K562 treated with DMSO at 1 percent for 48 hours (cell line): ENCODE results near the gene RFC1. TPM values are rescaled to one million over a fixed set of nuclear protein-coding genes. Genes with fewer than 3 reads are reported as not detected.

Source experiments
- total RNA-seq: library from RNA; unstranded; fragments of 300-600 nt; gene quantifications from 2 replicates; pipeline ENCODE4 v1.2.3, GENCODE V29; 2022; ENCODE audit warnings: low replicate concordance; ENCODE audit errors: extremely low read depth

The RFC1 gene, protein sequence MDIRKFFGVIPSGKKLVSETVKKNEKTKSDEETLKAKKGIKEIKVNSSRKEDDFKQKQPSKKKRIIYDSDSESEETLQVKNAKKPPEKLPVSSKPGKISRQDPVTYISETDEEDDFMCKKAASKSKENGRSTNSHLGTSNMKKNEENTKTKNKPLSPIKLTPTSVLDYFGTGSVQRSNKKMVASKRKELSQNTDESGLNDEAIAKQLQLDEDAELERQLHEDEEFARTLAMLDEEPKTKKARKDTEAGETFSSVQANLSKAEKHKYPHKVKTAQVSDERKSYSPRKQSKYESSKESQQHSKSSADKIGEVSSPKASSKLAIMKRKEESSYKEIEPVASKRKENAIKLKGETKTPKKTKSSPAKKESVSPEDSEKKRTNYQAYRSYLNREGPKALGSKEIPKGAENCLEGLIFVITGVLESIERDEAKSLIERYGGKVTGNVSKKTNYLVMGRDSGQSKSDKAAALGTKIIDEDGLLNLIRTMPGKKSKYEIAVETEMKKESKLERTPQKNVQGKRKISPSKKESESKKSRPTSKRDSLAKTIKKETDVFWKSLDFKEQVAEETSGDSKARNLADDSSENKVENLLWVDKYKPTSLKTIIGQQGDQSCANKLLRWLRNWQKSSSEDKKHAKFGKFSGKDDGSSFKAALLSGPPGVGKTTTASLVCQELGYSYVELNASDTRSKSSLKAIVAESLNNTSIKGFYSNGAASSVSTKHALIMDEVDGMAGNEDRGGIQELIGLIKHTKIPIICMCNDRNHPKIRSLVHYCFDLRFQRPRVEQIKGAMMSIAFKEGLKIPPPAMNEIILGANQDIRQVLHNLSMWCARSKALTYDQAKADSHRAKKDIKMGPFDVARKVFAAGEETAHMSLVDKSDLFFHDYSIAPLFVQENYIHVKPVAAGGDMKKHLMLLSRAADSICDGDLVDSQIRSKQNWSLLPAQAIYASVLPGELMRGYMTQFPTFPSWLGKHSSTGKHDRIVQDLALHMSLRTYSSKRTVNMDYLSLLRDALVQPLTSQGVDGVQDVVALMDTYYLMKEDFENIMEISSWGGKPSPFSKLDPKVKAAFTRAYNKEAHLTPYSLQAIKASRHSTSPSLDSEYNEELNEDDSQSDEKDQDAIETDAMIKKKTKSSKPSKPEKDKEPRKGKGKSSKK
- not detected in 2 replicates for total RNA-seq

DNA sequence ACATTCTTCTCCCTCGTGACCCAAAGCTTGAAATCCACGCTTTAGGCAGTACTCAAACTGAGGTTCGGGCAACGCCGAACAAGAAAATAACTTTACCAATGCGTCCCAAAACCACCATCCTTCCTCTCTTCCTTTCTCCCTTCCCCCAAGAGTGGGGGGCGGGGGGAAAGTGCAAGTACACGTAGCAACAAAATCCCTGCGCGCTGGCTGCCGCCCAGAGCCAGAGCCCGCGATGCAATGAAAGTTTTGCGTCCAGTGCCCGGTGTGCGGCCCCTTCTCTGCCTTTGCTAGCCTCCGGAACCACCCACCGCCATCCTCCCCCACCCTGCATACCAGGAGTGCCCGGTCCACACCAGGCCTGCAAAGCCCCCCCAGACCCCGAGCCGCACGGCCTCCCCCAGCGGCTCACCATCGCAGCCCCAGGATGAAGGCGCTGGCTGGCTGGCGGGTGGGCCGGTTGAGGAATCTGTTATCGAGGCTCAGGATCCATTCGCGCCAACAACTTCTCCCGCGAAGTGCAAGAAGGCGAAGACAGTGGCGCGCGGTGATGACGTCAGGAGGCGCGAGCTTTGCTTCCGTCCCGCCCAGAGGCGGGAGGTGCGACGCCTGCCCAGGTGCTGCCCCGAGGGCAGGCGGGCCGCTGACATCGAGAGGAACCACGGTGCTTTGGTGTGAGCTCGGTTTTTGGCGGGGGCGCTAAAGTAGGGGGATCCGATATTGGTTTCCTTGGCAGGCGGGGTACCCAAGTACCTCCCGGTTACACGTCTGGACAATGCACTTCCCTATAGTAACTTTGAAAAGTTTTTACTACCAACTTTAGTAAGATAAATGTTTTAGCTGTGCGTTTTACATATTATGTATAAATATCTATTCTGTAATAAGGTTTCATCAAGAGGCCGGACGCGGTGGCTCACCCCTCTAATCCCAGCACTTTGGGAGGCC, at the start of gene RFC1:
RFC1 (minus strand) TSS at position 533 of the 942 bp plus-strand sequence; CDS start at position 412, 121 bp downstream.

DNA sequence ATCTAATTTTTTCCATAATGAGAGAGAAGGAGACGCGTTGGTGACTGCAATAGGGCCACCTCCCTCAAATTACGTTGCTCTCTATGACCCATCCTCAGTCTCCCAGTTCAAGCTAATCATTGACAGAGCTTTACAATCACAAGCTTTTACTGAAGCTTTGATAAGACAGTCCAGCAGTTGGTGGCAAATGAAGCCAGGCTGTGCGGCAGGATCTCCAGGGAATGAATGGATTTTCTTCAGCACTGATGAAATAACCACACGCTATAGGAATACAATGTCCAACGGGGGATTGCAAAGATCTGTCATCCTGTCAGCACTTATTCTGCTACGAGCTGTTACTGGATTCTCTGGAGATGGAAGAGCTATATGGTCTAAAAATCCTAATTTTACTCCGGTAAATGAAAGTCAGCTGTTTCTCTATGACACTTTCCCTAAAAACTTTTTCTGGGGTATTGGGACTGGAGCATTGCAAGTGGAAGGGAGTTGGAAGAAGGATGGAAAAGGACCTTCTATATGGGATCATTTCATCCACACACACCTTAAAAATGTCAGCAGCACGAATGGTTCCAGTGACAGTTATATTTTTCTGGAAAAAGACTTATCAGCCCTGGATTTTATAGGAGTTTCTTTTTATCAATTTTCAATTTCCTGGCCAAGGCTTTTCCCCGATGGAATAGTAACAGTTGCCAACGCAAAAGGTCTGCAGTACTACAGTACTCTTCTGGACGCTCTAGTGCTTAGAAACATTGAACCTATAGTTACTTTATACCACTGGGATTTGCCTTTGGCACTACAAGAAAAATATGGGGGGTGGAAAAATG, 40.8 kb upstream of the RFC1 start, which contains the start of gene KLB:
KLB (plus strand) TSS at position 168 of the 821 bp plus-strand sequence; CDS start at position 188, 20 bp downstream.

Other genes starting within 250 kb of the RFC1 start
- not detected in 2 replicates for gene WDR19, start 183.8 kb downstream of the RFC1 start, total RNA-seq
- gene KLB, start 40.6 kb upstream of the RFC1 start, total RNA-seq: not detected in 2 replicates
- 1,245 TPM in 1 of 2 replicates, not detected in the other for gene RPL9, start 92.6 kb upstream of the RFC1 start, total RNA-seq
- gene LIAS, start 92.7 kb upstream of the RFC1 start, total RNA-seq: not detected in 2 replicates
- not detected in 2 replicates for gene UGDH, start 161.1 kb upstream of the RFC1 start, total RNA-seq